Gastroesophageal sphincter (tissue), 3 donors: ENCODE results near the gene CSGALNACT2.

ENCODE experiments used
- CTCF ChIP-seq, 4 experiments: fragments of 200-600 bp in 2 of 4; fragments of 450-650 bp in 2 of 4; sonication (generic) in 1 of 4; IDR thresholded peaks; one replicate each; pipeline ENCODE4 v1.5.1; 2017 to 2019; ENCODE audit warnings: antibody characterized with exemption in 4 of 4, mild to moderate bottlenecking in 2 of 4, moderate library complexity in 2 of 4
- EP300 ChIP-seq: sonication (generic); formaldehyde crosslinking; IDR thresholded peaks from one replicate; pipeline ENCODE4 v1.6.1; 2017; ENCODE audit warnings: antibody characterized with exemption, mild to moderate bottlenecking
- POLR2A ChIP-seq, 2 donors: fragments of 450-650 bp; IDR thresholded peaks; one replicate each; pipeline ENCODE4 v1.6.1; 2017; ENCODE audit warnings: antibody characterized with exemption in 2 of 2, mild to moderate bottlenecking in 2 of 2, moderate library complexity in 1 of 2
- POLR2AphosphoS5 ChIP-seq: sonication (generic); formaldehyde crosslinking; IDR thresholded peaks from one replicate; pipeline ENCODE4 v1.6.1; 2017; ENCODE audit warnings: antibody characterized with exemption

DNA sequence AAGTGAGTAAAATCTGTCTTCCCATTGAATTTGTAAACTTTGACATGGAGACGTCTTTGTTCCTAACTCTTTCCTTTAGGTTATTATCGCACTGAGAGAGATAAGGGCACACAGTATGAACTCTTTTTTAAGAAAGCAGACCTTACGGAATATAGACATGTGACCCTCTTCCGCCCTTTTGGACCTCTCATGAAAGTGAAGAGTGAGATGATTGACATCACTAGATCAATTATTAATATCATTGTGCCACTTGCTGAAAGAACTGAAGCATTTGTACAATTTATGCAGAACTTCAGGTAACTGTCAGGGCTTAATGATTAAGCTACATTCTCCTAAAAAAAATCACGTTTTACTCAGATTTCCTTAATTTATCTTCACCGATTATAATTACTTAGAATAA is 20.4 kb downstream of the CSGALNACT2 start:
- TF ChIP-seq CTCF (IDR thresholded peaks at IDR 0.05) = no peak
- no peak for TF ChIP-seq EP300
- TF ChIP-seq POLR2A (IDR thresholded peaks at IDR 0.05) = no peak
- no peak for TF ChIP-seq POLR2AphosphoS5
